ENCODE results near the gene KAT5. TPM values are rescaled to one million over a fixed set of nuclear protein-coding genes. Genes with fewer than 3 reads are reported as not detected.

The KAT5 gene
- total and polyA plus RNA-seq, 2 of the 13 experiments (the other 11 are each of a cell fraction or from before 2014, with no cell fraction given), result 35.2 to 48.3 TPM

DNA sequence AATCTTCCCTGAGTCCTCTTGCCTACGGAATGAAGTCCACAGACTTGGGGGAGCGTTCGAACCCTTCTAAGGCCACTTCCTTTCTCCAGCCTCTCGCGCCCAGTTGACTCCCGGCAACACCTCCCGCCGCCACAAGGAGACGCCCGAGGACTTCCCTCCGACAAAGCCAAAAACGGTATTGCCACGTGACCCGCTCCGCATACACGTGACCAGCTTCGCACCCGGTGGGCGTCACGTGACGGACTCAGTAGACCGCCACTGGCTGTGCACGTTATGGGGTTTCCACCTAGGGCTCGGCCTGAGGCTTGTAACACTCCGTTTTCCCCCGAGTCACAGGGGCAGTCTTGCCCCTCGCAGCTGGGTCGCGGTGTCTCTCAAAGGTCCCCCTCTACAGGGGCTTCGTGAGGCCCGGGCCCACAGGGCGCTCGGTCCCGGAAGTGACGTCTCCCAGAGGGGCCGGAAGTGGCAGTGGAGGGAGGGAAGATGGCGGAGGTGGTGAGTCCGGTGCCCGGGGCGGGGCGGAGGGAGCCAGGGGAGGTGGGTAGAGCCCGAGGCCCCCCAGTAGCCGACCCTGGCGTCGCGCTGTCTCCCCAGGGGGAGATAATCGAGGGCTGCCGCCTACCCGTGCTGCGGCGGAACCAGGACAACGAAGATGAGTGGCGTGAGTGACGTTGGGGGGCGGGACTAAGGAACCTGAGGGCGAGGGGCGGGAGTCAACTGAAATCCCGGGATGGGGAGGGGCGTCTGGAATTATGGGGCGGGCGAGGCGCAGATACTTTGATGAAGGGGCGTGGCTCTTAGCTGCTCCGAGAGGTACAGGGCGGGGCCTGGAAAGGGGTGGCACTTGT is at the start of gene KAT5 (continued):
- TF ChIP-seq, protein P1, sequence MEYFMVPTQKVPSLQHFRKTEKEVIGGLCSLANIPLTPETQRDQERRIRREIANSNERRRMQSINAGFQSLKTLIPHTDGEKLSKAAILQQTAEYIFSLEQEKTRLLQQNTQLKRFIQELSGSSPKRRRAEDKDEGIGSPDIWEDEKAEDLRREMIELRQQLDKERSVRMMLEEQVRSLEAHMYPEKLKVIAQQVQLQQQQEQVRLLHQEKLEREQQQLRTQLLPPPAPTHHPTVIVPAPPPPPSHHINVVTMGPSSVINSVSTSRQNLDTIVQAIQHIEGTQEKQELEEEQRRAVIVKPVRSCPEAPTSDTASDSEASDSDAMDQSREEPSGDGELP (IDR thresholded peaks at IDR 0.05; ENCODE audit: borderline replicate concordance, low read depth), result no peak; the same call in 1 of the 2 replicates
- TF ChIP-seq NFE2 (CRISPR knock-in tag; IDR thresholded peaks at IDR 0.05) (no peak), RARA (CRISPR knock-in tag; IDR thresholded peaks at IDR 0.05) (peak; percentile 46; the same call in 1 of the 2 replicates), AHR (CRISPR knock-in tag; IDR thresholded peaks at IDR 0.05) (peak; percentile 92; the same call in 1 of the 2 replicates), HMGA1 (CRISPR knock-in tag; conservative IDR thresholded peaks at IDR 0.05) (no peak), ZNF234 (CRISPR knock-in tag; conservative IDR thresholded peaks at IDR 0.05) (peak; percentile 56; the same call in 1 of the 2 replicates), ZNF780A (CRISPR knock-in tag; IDR thresholded peaks at IDR 0.05) (peak; percentile 90), CREB1 (IDR thresholded peaks at IDR 0.05) (peak; percentile 95), CREB1 (CRISPR knock-in tag; IDR thresholded peaks at IDR 0.05) (peak; percentile 100), CENPX (CRISPR knock-in tag; IDR thresholded peaks at IDR 0.05) (no peak)
- TF ChIP-seq, protein P2, sequence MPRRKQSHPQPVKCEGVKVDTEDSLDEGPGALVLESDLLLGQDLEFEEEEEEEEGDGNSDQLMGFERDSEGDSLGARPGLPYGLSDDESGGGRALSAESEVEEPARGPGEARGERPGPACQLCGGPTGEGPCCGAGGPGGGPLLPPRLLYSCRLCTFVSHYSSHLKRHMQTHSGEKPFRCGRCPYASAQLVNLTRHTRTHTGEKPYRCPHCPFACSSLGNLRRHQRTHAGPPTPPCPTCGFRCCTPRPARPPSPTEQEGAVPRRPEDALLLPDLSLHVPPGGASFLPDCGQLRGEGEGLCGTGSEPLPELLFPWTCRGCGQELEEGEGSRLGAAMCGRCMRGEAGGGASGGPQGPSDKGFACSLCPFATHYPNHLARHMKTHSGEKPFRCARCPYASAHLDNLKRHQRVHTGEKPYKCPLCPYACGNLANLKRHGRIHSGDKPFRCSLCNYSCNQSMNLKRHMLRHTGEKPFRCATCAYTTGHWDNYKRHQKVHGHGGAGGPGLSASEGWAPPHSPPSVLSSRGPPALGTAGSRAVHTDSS (CRISPR knock-in tag; conservative IDR thresholded peaks at IDR 0.05), result no peak
- TF ChIP-seq, protein P3, sequence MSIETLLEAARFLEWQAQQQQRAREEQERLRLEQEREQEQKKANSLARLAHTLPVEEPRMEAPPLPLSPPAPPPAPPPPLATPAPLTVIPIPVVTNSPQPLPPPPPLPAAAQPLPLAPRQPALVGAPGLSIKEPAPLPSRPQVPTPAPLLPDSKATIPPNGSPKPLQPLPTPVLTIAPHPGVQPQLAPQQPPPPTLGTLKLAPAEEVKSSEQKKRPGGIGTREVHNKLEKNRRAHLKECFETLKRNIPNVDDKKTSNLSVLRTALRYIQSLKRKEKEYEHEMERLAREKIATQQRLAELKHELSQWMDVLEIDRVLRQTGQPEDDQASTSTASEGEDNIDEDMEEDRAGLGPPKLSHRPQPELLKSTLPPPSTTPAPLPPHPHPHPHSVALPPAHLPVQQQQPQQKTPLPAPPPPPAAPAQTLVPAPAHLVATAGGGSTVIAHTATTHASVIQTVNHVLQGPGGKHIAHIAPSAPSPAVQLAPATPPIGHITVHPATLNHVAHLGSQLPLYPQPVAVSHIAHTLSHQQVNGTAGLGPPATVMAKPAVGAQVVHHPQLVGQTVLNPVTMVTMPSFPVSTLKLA (IDR thresholded peaks at IDR 0.05), result peak; percentile 100
- TF ChIP-seq, protein P4, sequence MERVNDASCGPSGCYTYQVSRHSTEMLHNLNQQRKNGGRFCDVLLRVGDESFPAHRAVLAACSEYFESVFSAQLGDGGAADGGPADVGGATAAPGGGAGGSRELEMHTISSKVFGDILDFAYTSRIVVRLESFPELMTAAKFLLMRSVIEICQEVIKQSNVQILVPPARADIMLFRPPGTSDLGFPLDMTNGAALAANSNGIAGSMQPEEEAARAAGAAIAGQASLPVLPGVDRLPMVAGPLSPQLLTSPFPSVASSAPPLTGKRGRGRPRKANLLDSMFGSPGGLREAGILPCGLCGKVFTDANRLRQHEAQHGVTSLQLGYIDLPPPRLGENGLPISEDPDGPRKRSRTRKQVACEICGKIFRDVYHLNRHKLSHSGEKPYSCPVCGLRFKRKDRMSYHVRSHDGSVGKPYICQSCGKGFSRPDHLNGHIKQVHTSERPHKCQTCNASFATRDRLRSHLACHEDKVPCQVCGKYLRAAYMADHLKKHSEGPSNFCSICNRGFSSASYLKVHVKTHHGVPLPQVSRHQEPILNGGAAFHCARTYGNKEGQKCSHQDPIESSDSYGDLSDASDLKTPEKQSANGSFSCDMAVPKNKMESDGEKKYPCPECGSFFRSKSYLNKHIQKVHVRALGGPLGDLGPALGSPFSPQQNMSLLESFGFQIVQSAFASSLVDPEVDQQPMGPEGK (CRISPR knock-in tag; IDR thresholded peaks at IDR 0.05), result peak; percentile 57; the same call in 1 of the 2 replicates
- TF ChIP-seq, protein P5, sequence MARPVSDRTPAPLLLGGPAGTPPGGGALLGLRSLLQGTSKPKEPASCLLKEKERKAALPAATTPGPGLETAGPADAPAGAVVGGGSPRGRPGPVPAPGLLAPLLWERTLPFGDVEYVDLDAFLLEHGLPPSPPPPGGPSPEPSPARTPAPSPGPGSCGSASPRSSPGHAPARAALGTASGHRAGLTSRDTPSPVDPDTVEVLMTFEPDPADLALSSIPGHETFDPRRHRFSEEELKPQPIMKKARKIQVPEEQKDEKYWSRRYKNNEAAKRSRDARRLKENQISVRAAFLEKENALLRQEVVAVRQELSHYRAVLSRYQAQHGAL (CRISPR knock-in tag; IDR thresholded peaks at IDR 0.05; ENCODE audit: not compliant biosample characterization), result peak; percentile 60
- TF ChIP-seq, protein P6, sequence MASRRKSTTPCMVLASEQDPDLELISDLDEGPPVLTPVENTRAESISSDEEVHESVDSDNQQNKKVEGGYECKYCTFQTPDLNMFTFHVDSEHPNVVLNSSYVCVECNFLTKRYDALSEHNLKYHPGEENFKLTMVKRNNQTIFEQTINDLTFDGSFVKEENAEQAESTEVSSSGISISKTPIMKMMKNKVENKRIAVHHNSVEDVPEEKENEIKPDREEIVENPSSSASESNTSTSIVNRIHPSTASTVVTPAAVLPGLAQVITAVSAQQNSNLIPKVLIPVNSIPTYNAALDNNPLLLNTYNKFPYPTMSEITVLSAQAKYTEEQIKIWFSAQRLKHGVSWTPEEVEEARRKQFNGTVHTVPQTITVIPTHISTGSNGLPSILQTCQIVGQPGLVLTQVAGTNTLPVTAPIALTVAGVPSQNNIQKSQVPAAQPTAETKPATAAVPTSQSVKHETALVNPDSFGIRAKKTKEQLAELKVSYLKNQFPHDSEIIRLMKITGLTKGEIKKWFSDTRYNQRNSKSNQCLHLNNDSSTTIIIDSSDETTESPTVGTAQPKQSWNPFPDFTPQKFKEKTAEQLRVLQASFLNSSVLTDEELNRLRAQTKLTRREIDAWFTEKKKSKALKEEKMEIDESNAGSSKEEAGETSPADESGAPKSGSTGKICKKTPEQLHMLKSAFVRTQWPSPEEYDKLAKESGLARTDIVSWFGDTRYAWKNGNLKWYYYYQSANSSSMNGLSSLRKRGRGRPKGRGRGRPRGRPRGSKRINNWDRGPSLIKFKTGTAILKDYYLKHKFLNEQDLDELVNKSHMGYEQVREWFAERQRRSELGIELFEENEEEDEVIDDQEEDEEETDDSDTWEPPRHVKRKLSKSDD (CRISPR knock-in tag; IDR thresholded peaks at IDR 0.05; ENCODE audit: low read depth), result peak; percentile 93
- TF ChIP-seq, protein P7, sequence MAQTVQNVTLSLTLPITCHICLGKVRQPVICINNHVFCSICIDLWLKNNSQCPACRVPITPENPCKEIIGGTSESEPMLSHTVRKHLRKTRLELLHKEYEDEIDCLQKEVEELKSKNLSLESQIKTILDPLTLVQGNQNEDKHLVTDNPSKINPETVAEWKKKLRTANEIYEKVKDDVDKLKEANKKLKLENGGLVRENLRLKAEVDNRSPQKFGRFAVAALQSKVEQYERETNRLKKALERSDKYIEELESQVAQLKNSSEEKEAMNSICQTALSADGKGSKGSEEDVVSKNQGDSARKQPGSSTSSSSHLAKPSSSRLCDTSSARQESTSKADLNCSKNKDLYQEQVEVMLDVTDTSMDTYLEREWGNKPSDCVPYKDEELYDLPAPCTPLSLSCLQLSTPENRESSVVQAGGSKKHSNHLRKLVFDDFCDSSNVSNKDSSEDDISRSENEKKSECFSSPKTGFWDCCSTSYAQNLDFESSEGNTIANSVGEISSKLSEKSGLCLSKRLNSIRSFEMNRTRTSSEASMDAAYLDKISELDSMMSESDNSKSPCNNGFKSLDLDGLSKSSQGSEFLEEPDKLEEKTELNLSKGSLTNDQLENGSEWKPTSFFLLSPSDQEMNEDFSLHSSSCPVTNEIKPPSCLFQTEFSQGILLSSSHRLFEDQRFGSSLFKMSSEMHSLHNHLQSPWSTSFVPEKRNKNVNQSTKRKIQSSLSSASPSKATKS (CRISPR knock-in tag; IDR thresholded peaks at IDR 0.05), result no peak
